Peyer's patch (tissue), 4 donors: Measurements from ENCODE around the gene IFITM2. TPM values are rescaled to one million over a fixed set of nuclear protein-coding genes. Genes with fewer than 3 reads are reported as not detected.
A peak's percentile ranks its signal among the peaks of the same experiment; 100 is the strongest.

Experiments
- DNase-seq, 3 donors: peaks; one replicate each; pipeline ENCODE4 v3.0.0-alpha.2; 2017 to 2019
- H3K27ac ChIP-seq, 4 donors: fragments of 200-600 bp; sonication (generic); one replicate each; pipeline ENCODE4 v1.5.1; 2016 to 2019
- H3K27me3 ChIP-seq, 2 donors: fragments of 200-600 bp; sonication (generic); one replicate each; pipeline ENCODE4 v1.5.1; 2019
- H3K36me3 ChIP-seq, 3 donors: fragments of 200-600 bp; sonication (generic); one replicate each; pipeline ENCODE4 v1.5.1; 2016 to 2019
- H3K4me1 ChIP-seq, 4 donors: fragments of 200-600 bp; sonication (generic); one replicate each; pipeline ENCODE4 v1.5.1; 2016 to 2019
- H3K4me3 ChIP-seq, 4 donors: fragments of 200-600 bp; sonication (generic); 1 replicate in 3 of 4; 2 replicates in 1 of 4; pipeline ENCODE4 v1.5.1; 2016 to 2019; ENCODE audit warnings: mild to moderate bottlenecking in 1 of 4
- H3K9me3 ChIP-seq, 4 donors: fragments of 200-600 bp; sonication (generic); one replicate each; pipeline ENCODE4 v1.5.1; 2016 to 2019; ENCODE audit warnings: mild to moderate bottlenecking in 1 of 4
- CTCF ChIP-seq, 6 experiments: fragments of 450-650 bp in 4 of 6; fragments of 200-600 bp in 2 of 6; sonication (generic) in 1 of 6; IDR thresholded peaks; one replicate each; pipeline ENCODE4 v1.5.1; 2017 to 2019; ENCODE audit warnings: antibody characterized with exemption in 6 of 6, mild to moderate bottlenecking in 3 of 6, moderate library complexity in 1 of 6
- POLR2A ChIP-seq, 2 donors: fragments of 450-650 bp; IDR thresholded peaks; one replicate each; pipeline ENCODE4 v1.5.1; 2017; ENCODE audit warnings: antibody characterized with exemption in 2 of 2, mild to moderate bottlenecking in 2 of 2, moderate library complexity in 2 of 2
- total RNA-seq, 4 donors: library from RNA; depleted of rRNA; stranded (reverse); fragments of >200 nt; gene quantifications; one replicate each; pipeline ENCODE4 v1.1.0, GENCODE V29; 2016

The IFITM2 gene
- total RNA-seq, 4 donors from 2014 or later = 15.6 to 98.2 (median 46.0) TPM

- Histone ChIP-seq H3K27ac (peak overlapping the region in 1 of 4 donors; percentile 21), H3K4me1 (peaks cover 0 to 22% (median 10%) of the 10 kb centered on the region in 4 donors)
- peak in 1 of 3 donors; percentile 49 for DNase-seq
Measured at GRCh38 chr11:350723-351255, 43.2 kb downstream of the IFITM2 start.

GRCh38 chr11:351411-351810 lies 43.8 kb downstream of the IFITM2 start:
- Histone ChIP-seq H3K9me3 (no peaks in the 10 kb centered on the region), H3K4me3 (no peak overlapping the region), H3K27ac (peak overlapping the region in 1 of 4 donors; percentile 10), H3K36me3 (no peaks in the 10 kb centered on the region), H3K27me3 (no peaks in the 10 kb centered on the region), H3K4me1 (peaks cover 0 to 22% (median 10%) of the 10 kb centered on the region in 4 donors)
- TF ChIP-seq CTCF (IDR thresholded peaks at IDR 0.05) (no peak), POLR2A (IDR thresholded peaks at IDR 0.05) (no peak)
- peak in 1 of 3 donors; percentile 37 for DNase-seq

More at GRCh38 chr11:350723-351255, 43.2 kb downstream of the IFITM2 start:
- no peaks in the 10 kb centered on the region for H3K9me3 ChIP-seq
- H3K36me3 ChIP-seq = no peaks in the 10 kb centered on the region
- no peak overlapping the region for H3K4me3 ChIP-seq
- TF ChIP-seq CTCF (IDR thresholded peaks at IDR 0.05) (no peak), POLR2A (IDR thresholded peaks at IDR 0.05) (no peak)
- H3K27me3 ChIP-seq = no peaks in the 10 kb centered on the region

DNA sequence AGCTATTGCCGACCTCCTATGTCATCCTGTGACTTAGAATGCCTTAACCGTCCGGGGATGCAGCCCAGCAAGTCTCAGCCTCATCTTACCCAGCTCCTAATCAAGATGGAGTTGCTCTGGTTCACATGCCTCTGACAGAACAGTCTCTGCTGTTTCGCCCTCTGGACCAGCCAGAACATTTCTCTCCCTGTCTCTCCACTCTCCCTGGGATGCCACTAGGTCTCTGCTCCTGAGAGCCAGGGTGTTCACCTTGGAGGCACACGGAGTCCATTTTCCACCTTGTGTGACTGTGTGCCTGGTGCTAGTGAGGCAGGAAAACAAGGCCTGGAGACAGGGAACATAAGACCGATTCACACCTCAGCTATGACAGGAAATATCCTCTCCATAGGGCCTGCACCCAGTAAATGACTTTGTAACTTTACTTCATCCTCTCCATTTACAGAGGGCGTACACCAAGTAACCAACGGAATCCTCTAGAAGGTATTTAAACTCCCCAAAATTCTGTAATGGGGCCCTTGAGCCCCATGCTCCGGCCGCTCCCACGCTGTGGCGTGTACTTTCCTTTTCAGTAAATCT lies 44.9 kb downstream of the IFITM2 start:
- no peaks in the 10 kb centered on the region for H3K27me3 ChIP-seq
- no peaks in the 10 kb centered on the region for H3K9me3 ChIP-seq
- peaks cover 0 to 22% (median 10%) of the 10 kb centered on the region in 4 donors for H3K4me1 ChIP-seq
- no peaks in the 10 kb centered on the region for H3K36me3 ChIP-seq
- TF ChIP-seq CTCF (IDR thresholded peaks at IDR 0.05) (no peak), POLR2A (IDR thresholded peaks at IDR 0.05) (no peak)
- peak overlapping the region; percentile 21 to 96 (median 92) for H3K27ac ChIP-seq
- peak in 1 of 3 donors; percentile 32 for DNase-seq
- H3K4me3 ChIP-seq = no peak overlapping the region

DNA sequence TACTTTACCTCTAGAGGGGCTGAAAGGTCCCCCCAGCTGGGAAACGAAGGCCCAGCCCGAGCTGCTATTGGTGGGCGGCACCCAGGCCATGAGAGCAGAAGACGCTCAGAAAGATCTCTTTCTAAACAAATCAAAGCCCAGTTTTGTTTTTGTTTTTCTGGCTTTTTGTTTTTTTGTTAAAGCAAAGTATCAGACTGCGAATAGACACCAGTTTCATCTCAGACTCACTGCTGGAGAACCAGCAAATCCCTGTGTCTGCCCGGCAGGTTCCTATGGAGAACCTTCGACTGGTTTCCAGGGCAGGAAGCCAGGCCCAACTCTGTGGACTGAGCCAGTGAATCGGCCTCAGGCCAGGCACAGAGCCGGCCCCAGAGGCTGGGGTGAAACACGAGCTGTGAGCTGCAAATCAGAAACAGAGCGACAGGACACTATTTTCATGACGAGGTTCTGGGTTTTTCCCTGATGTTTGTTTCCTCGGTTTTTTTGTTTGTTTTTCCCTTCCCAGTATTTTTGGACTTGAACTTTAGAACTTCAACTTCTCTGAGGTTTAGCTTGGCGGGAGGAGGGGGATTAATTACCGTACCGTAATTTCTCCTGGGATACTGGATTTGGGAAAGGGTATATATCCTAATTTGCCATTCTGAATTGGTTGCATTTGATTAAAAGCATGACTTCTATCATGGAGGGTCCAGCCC lies 45.7 kb downstream of the IFITM2 start:
- Histone ChIP-seq H3K27me3 (no peaks in the 10 kb centered on the region), H3K27ac (peak overlapping the region; percentile 21 to 96 (median 92)), H3K4me3 (no peak overlapping the region), H3K4me1 (peaks cover 0 to 22% (median 10%) of the 10 kb centered on the region in 4 donors), H3K36me3 (no peaks in the 10 kb centered on the region), H3K9me3 (no peaks in the 10 kb centered on the region)
- peak in 1 of 3 donors; percentile 77 for DNase-seq
- TF ChIP-seq CTCF (IDR thresholded peaks at IDR 0.05) (no peak), POLR2A (IDR thresholded peaks at IDR 0.05) (no peak)

- no peaks in the 10 kb centered on the region for H3K36me3 ChIP-seq
- H3K4me3 ChIP-seq = peak overlapping the region; percentile 46 to 67 (median 55)
- peaks cover 0 to 22% (median 8%) of the 10 kb centered on the region in 4 donors for H3K4me1 ChIP-seq
- peak; percentile 83 to 93 (median 88) for DNase-seq
- TF ChIP-seq CTCF (IDR thresholded peaks at IDR 0.05) (no peak), POLR2A (IDR thresholded peaks at IDR 0.05) (peak in 1 of 2 donors; percentile 37)
- H3K9me3 ChIP-seq = no peaks in the 10 kb centered on the region
- H3K27ac ChIP-seq = peak overlapping the region; percentile 88 to 96 (median 92)
- no peaks in the 10 kb centered on the region for H3K27me3 ChIP-seq
Measured at GRCh38 chr11:355581-356458, 48.2 kb downstream of the IFITM2 start.
